OCI-LY1 (cell line): ENCODE measurements around the gene FAM43A.

ENCODE experiments used
- H2AFZ ChIP-seq: fragments of 200-600 bp; sonication (generic), shearing (Covaris generic); 2 replicates; pipeline ENCODE4 v1.6.0; 2014; ENCODE audit warnings: antibody characterized with exemption, mild to moderate bottlenecking, low read length
- H3F3A ChIP-seq: fragments of 200-600 bp; sonication (generic), shearing (Covaris generic); 2 replicates; pipeline ENCODE4 v1.6.0; 2014; ENCODE audit warnings: mild to moderate bottlenecking, antibody characterized with exemption, low read length, moderate library complexity; ENCODE audit not compliant: insufficient read depth
- H3K27ac ChIP-seq: fragments of 200-600 bp; sonication (generic); 2 replicates; pipeline ENCODE4 v1.5.1; 2014; ENCODE audit warnings: low read length, mixed run types, mild to moderate bottlenecking, low read depth; ENCODE audit not compliant: poor library complexity, severe bottlenecking
- H3K27me3 ChIP-seq: fragments of 200-600 bp; sonication (generic); 2 replicates; pipeline ENCODE4 v1.6.0; 2014; ENCODE audit warnings: antibody characterized with exemption, mild to moderate bottlenecking, low read length, moderate library complexity; ENCODE audit not compliant: insufficient read depth
- H3K36me3 ChIP-seq: fragments of 200-600 bp; sonication (generic); 2 replicates; pipeline ENCODE4 v1.6.1; 2014; ENCODE audit warnings: mild to moderate bottlenecking, antibody characterized with exemption, low read length, moderate library complexity, mixed read lengths; ENCODE audit not compliant: insufficient read depth
- H3K4me1 ChIP-seq: fragments of 200-600 bp; sonication (generic); 2 replicates; pipeline ENCODE4 v1.5.1; 2014; ENCODE audit warnings: mild to moderate bottlenecking, low read length, moderate library complexity; ENCODE audit not compliant: insufficient read depth, severe bottlenecking
- H3K4me2 ChIP-seq: fragments of 200-600 bp; sonication (generic), shearing (Covaris generic); 2 replicates; pipeline ENCODE4 v1.6.1; 2014; ENCODE audit warnings: low read length
- H3K4me3 ChIP-seq: fragments of 200-600 bp; sonication (generic); 2 replicates; pipeline ENCODE4 v1.5.1; 2014; ENCODE audit warnings: low read length, low read depth, mild to moderate bottlenecking, mixed read lengths; ENCODE audit not compliant: poor library complexity, severe bottlenecking
- H3K79me2 ChIP-seq: fragments of 200-600 bp; shearing (Covaris generic); 2 replicates; pipeline ENCODE4 v1.6.1; 2016; ENCODE audit warnings: mixed run types, low read length, mixed read lengths; ENCODE audit not compliant: insufficient read depth
- H3K9ac ChIP-seq: fragments of 200-600 bp; sonication (generic), shearing (Covaris generic); 2 replicates; pipeline ENCODE4 v1.6.1; 2014; ENCODE audit warnings: mild to moderate bottlenecking, low read length, mixed read lengths
- H3K9me2 ChIP-seq: fragments of 200-600 bp; sonication (generic), shearing (Covaris generic); 2 replicates; pipeline ENCODE4 v1.6.1; 2014; ENCODE audit warnings: low read depth, mild to moderate bottlenecking, low read length, mixed read lengths
- H3K9me3 ChIP-seq: fragments of 200-600 bp; shearing (Covaris generic); 2 replicates; pipeline ENCODE4 v1.6.1; 2014; ENCODE audit warnings: low read length, mixed read lengths
- H4K20me1 ChIP-seq: fragments of 200-600 bp; sonication (generic), shearing (Covaris generic); 2 replicates; pipeline ENCODE4 v1.6.0; 2016; ENCODE audit warnings: mild to moderate bottlenecking, low read length; ENCODE audit not compliant: insufficient read depth
- EZH2 ChIP-seq: fragments of 200-600 bp; sonication (generic), shearing (Covaris generic); IDR thresholded peaks from 2 replicates; pipeline ENCODE4 v1.8.0; 2017; ENCODE audit warnings: borderline replicate concordance, mixed run types, mild to moderate bottlenecking, antibody characterized with exemption, low read length, moderate library complexity, mixed read lengths
- TF ChIP-seq, protein P1 (sequence below): fragments of 200-600 bp; sonication (generic), shearing (Covaris generic); IDR thresholded peaks from 2 replicates; pipeline ENCODE4 v1.5.1; 2017; ENCODE audit warnings: mild to moderate bottlenecking, antibody characterized with exemption, low read length, moderate library complexity, mixed read lengths

The FAM43A gene

DNA sequence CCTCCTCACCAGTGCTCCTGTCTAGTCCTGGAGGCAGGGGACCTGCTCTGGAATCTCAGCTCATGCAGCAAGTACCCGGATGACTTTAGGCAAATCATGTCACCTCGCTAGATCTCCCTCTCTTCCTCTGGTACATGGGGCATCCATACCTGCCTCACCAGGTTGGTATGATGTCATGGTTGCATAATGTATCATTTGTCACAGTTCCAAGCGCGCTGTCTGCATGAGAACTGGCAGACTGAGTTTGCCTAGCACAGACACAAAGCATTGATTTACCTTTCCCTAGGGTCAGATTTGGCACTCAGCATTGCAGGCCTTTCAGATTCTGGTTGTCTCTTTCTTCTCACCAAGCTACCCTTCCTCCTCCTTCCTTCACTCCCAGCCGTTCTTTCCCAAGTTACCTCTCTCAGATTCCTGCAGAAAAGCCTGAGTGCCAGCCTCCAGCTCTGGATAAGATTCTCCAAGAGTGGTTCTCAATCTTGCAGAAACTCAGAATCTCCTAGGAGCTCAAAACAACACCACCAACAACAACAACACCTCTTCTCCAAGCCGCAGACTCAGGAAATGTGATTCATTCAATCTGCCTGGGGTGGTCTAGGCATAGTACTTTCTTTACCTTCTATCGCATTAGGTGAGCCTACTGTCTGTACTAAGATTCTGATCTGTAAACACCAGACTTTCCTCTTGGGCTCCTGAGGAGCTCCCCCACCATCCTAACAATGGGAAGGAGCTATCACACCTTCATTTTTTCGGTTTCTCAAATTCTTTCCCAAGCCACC is 29.5 kb downstream of the FAM43A start:
- Histone ChIP-seq H3K9me3 (no peaks in the 10 kb centered on the region), H3K4me3 (no peak overlapping the region), H4K20me1 (no peaks in the 10 kb centered on the region), H3F3A (no peaks in the 10 kb centered on the region), H3K79me2 (no peaks in the 10 kb centered on the region), H2AFZ (no peak overlapping the region), H3K9me2 (no peaks in the 10 kb centered on the region), H3K27ac (no peak overlapping the region), H3K27me3 (no peaks in the 10 kb centered on the region), H3K9ac (no peak overlapping the region), H3K36me3 (no peaks in the 10 kb centered on the region), H3K4me1 (no peaks in the 10 kb centered on the region), H3K4me2 (no peak overlapping the region)
- no peak for TF ChIP-seq EZH2
- TF ChIP-seq, protein P1, sequence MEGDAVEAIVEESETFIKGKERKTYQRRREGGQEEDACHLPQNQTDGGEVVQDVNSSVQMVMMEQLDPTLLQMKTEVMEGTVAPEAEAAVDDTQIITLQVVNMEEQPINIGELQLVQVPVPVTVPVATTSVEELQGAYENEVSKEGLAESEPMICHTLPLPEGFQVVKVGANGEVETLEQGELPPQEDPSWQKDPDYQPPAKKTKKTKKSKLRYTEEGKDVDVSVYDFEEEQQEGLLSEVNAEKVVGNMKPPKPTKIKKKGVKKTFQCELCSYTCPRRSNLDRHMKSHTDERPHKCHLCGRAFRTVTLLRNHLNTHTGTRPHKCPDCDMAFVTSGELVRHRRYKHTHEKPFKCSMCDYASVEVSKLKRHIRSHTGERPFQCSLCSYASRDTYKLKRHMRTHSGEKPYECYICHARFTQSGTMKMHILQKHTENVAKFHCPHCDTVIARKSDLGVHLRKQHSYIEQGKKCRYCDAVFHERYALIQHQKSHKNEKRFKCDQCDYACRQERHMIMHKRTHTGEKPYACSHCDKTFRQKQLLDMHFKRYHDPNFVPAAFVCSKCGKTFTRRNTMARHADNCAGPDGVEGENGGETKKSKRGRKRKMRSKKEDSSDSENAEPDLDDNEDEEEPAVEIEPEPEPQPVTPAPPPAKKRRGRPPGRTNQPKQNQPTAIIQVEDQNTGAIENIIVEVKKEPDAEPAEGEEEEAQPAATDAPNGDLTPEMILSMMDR = no peak

DNA sequence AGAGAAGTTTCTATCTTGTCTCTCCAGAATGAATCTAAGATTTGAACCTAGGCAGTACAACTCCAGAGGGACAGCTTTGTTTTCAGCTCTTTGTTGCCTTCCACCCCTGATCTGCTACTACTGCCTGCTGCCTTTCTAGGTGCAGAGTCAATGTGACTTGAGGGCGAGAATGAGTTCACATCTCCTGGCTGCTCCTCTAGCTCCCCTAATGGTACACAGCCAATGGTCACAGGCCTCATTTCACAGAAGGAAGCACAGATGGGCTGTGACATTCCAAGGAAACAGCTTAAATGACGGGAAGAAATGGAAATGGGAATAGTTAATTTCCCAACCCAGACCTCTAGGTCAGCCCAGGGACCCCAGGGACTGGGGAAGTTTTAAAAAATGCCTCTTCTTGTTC is 32.4 kb downstream of the FAM43A start:
- H2AFZ ChIP-seq = no peak overlapping the region
- no peaks in the 10 kb centered on the region for H3K4me1 ChIP-seq
- H3K4me2 ChIP-seq = no peak overlapping the region
- H3K27ac ChIP-seq = no peak overlapping the region
- no peaks in the 10 kb centered on the region for H3K36me3 ChIP-seq
- no peaks in the 10 kb centered on the region for H3K9me3 ChIP-seq
- H3K9me2 ChIP-seq = no peaks in the 10 kb centered on the region
- no peaks in the 10 kb centered on the region for H3F3A ChIP-seq
- no peak overlapping the region for H3K9ac ChIP-seq
- H3K79me2 ChIP-seq = no peaks in the 10 kb centered on the region
- TF ChIP-seq, protein P1 = no peak
- no peak for TF ChIP-seq EZH2
- H3K27me3 ChIP-seq = no peaks in the 10 kb centered on the region
- no peaks in the 10 kb centered on the region for H4K20me1 ChIP-seq
- H3K4me3 ChIP-seq = no peak overlapping the region

DNA sequence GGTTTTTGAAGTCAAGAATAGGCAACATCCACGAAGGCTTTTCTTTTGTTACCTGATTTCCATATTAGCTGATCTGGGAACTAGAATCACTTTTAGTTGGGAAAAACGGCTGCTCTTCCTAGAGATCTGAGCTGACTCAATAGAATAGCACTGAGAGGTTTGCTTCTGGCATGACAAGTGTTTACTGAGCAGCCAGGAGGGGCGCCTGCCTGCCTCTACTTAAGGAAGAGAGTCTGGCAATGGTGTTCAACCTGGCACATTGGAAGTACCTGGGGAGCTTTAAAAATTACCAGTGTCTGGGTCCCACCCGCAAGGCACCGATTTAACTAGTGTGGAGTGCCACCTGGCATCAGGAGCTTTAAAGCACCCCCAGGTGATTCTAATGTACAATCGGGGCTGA is 34.4 kb downstream of the FAM43A start:
- no peaks in the 10 kb centered on the region for H4K20me1 ChIP-seq
- no peaks in the 10 kb centered on the region for H3K36me3 ChIP-seq
- no peaks in the 10 kb centered on the region for H3K9me3 ChIP-seq
- no peaks in the 10 kb centered on the region for H3K4me1 ChIP-seq
- H3F3A ChIP-seq = no peaks in the 10 kb centered on the region
- no peak overlapping the region for H3K27ac ChIP-seq
- TF ChIP-seq, protein P1 = no peak
- no peak for TF ChIP-seq EZH2
- no peak overlapping the region for H3K9ac ChIP-seq
- H3K27me3 ChIP-seq = 0 out of 2 replicates have a peak, but pooled peaks cover 2% of the 10 kb centered on the region
- no peaks in the 10 kb centered on the region for H3K79me2 ChIP-seq
- H2AFZ ChIP-seq = no peak overlapping the region
- H3K9me2 ChIP-seq = no peaks in the 10 kb centered on the region
- H3K4me2 ChIP-seq = no peak overlapping the region
- H3K4me3 ChIP-seq = no peak overlapping the region
